GM19372 (cell line): ENCODE data around the gene TBC1D9B.
"Not testable (repeated sequence)": the region's sequence is repeated elsewhere in the genome, so short reads cannot be mapped to it uniquely, and the experiment has no call there.

Source experiments
- ATAC-seq: cut with Tn5 transposase; IDR thresholded peaks from one replicate; pipeline ENCODE4 v1.9.1; 2021; ENCODE audit warnings: mild to moderate bottlenecking, low read depth, moderate library complexity; ENCODE audit not compliant: unreplicated experiment

TBC1D9B gene

GRCh38 chr5:179886190-179886911 lies 21.3 kb downstream of the TBC1D9B start:
- no peak for ATAC-seq

GRCh38 chr5:179885491-179886090 lies 22.1 kb downstream of the TBC1D9B start:
- ATAC-seq: no peak

GRCh38 chr5:179883163-179883562 lies 24.5 kb downstream of the TBC1D9B start:
- ATAC-seq: no peak

GRCh38 chr5:179882338-179882737 lies 25.4 kb downstream of the TBC1D9B start:
- ATAC-seq: no peak

- no peak for ATAC-seq
Observed at GRCh38 chr5:179880848-179881590, 26.7 kb downstream of the TBC1D9B start.

GRCh38 chr5:179880066-179880650 lies 27.5 kb downstream of the TBC1D9B start:
- no peak for ATAC-seq

GRCh38 chr5:179879690-179880010 lies 28.0 kb downstream of the TBC1D9B start:
- ATAC-seq: no peak

- ATAC-seq: no peak
Observed at GRCh38 chr5:179879003-179879689, 28.6 kb downstream of the TBC1D9B start.

- ATAC-seq: no peak
Observed at GRCh38 chr5:179878222-179879002, 29.3 kb downstream of the TBC1D9B start.

- ATAC-seq: no peak
Observed at GRCh38 chr5:179876610-179876952, 31.1 kb downstream of the TBC1D9B start.

GRCh38 chr5:179875741-179876609 lies 31.7 kb downstream of the TBC1D9B start:
- no peak for ATAC-seq

- ATAC-seq: no peak
Observed at GRCh38 chr5:179874536-179875292, 33.0 kb downstream of the TBC1D9B start.

GRCh38 chr5:179874136-179874535 lies 33.6 kb downstream of the TBC1D9B start:
- ATAC-seq: no peak

GRCh38 chr5:179873588-179874110 lies 34.0 kb downstream of the TBC1D9B start:
- no peak for ATAC-seq

- ATAC-seq: no peak
Observed at GRCh38 chr5:179872828-179873575, 34.7 kb downstream of the TBC1D9B start.

- ATAC-seq: no peak
Observed at GRCh38 chr5:179872055-179872827, 35.5 kb downstream of the TBC1D9B start.

- not testable (repeated sequence) for ATAC-seq
Observed at GRCh38 chr5:179871533-179871932, 36.2 kb downstream of the TBC1D9B start.
